Cortex of kidney (tissue), 1 donor: ENCODE data around the gene GABRG3.
"Not testable (repeated sequence)": the region's sequence is repeated elsewhere in the genome, so short reads cannot be mapped to it uniquely, and the experiment has no call there.

Source experiments
- DNase-seq: peaks from one replicate; lab custom pipeline; 2025; lab: John Stamatoyannopoulos, UW

Gene GABRG3

GRCh38 chr15:27341780-27342343 lies 370.9 kb downstream of the GABRG3 start:
- DNase-seq, result no peak

GRCh38 chr15:27342991-27343390 lies 372.0 kb downstream of the GABRG3 start:
- no peak for DNase-seq

DNA sequence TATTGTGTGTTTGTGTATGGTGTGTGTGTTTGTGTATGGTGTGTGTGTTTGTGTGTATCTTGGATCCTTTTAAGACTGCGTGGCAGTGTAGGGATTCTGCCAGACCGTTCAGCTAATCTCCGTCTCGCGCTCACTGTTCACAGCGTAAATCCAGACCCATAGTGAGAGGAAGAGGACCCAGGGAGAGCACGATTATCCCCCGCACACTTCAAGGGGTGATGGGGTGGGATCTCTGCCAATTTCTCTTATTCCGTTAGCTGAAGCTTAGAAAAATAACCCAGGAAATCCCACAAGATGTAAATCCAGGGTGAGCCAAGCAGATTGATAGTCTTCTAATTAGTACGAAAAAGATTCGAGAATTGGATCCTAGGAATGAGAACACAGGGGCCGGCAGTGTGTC lies 381.2 kb downstream of the GABRG3 start:
- DNase-seq, result no peak

DNA sequence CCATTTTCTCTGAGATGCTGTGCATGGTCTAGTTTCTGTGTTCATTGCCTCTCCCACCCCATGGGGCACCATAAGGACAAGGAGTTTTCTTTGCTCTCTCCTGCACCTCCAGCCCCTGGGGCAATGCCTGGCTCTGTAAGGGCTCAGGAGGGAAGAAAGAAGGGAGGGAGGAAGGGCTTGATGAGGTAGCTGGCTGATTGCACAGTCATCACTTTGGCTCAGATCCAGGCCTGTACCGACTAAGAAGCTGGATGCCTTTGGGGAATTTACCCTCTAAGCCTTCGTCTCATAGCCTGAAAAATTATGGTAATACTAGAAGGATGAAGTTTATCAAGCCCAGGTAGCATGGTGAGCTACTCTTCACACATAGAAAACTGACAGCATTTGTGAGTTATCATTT lies 382.9 kb downstream of the GABRG3 start:
- no peak for DNase-seq

GRCh38 chr15:27358751-27359434 lies 387.9 kb downstream of the GABRG3 start:
- no peak for DNase-seq

DNA sequence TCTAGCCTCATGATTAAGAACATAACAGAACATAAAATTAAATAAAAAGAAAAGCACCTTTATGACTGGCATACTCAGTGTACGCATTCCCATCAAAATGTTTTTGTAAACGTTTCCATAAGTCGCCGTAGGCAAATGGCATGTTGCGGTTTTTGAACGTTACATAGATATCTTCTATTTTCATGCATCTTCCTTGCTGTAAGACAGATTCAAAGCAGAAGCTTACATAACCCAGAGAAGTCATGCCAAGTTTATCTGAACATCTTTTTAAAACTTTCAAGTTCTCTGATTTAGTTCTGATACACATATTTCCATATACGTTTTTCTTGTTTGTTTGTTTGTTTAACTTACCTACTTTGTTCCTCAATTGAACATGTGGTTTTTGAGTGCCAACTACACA lies 388.6 kb downstream of the GABRG3 start:
- DNase-seq, result no peak

DNA sequence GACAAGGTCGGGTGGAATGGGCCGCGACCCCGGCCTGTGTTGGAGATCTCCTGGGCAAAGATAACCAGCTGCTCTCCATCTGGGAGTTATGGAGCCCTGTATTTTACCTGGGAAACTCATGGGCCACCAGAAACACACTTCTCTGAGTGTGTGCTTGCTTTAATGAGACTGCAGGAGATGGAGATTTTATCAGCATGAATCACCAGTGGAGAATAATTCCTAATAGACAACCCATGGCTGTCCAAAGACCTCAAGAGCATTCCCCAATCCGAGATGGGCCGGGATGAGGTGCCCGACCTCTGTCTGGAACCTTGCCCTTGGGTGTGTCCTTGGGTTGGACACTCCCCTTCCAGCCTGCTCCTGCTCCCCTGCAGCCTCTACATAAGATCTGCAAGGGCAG lies 389.3 kb downstream of the GABRG3 start:
- DNase-seq, result no peak

- DNase-seq, result no peak
These were observed 390.5 kb downstream of the GABRG3 start for GRCh38 chr15:27361438-27361837.

DNA sequence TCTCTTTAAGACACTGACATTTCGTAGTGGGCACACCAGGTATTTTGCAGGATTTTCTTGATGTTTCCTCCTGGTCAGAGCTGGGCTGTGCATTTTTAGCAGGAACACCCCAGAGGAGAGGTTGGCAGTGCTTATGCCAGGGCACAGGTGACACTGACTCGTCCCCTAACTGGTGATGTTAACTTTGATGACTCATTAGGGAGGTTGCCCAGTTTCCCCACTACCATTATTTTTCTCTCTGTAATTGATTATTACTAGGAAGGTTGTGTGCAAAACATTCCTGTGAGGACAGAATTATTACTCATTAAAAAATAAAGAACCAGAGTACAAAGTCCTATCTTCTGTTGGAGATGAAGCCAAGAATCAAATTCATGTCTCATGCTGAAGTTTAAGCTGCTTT lies 394.5 kb downstream of the GABRG3 start:
- DNase-seq, result no peak

GRCh38 chr15:27377391-27377790 lies 406.4 kb downstream of the GABRG3 start:
- not testable (repeated sequence) for DNase-seq

DNA sequence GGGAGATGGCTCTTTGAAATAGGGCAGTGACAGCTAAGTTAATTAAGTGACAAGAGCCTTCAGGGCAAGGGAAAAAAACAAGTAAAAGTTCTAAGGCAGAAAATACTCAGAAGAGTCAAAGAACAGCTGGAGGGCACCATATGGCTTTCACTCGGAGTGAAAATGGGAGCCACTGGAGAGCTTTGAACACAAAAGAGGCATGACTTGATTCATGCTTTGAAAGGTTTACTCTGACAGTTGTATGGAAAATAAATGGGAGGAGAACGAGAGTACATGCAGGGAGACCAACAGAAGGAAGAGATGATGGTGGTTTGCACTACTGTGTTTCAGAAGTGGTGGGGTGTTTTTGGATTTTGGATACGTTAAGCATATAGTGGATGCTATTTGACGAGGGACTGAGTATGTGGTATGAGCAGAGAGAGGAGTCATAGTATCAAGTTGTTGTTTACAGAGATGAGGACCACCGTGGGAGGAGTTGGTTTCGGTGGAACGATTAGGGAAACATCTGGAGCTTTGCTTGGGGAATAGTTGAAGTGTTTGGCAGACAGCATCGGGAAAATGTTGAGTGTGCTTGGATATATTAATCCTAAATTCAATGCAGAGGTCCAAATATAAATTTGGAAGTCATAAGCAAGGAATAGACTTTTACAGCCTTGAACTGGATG lies 411.5 kb downstream of the GABRG3 start:
- no peak for DNase-seq

- DNase-seq, result no peak
These were observed 412.7 kb downstream of the GABRG3 start for GRCh38 chr15:27383726-27384125.

DNA sequence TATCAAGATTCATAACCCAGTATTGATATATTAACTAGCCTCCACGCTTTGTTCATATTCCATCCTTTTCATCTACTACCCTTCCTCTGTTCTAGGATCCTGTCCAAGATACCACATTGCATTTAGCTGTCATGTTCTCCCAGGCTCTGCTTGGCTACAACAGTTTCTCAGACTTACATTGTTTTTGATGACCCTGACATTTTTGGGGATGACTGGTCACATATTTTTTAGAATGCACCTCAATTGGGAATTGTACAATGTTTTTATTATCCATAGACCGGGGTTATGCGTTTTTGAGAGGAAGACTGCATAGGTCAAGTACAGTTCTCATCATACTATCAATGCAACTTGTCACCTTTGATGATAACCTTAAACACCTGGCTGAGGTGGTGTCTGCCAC lies 421.2 kb downstream of the GABRG3 start:
- DNase-seq, result no peak

- DNase-seq, result no peak
These were observed 425.5 kb downstream of the GABRG3 start for GRCh38 chr15:27396521-27396920.

DNA sequence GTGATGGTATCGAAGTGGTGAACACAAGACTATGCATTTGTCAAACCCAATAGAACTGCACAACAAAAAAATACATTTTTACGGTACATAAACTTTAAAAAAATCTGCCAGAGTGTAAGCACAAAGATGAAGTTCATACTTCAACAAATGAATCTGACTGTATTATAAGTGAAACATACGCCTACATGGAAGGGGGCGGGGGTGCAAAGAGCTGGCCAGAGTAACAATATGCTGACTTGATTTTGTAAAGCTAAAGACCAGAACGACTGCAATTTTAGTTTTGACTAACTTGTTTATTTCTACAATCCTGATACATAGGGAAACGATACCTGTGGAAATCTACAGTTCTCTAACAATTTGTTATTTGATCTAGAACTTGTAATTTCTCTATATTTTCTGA lies 426.0 kb downstream of the GABRG3 start:
- no peak for DNase-seq

DNA sequence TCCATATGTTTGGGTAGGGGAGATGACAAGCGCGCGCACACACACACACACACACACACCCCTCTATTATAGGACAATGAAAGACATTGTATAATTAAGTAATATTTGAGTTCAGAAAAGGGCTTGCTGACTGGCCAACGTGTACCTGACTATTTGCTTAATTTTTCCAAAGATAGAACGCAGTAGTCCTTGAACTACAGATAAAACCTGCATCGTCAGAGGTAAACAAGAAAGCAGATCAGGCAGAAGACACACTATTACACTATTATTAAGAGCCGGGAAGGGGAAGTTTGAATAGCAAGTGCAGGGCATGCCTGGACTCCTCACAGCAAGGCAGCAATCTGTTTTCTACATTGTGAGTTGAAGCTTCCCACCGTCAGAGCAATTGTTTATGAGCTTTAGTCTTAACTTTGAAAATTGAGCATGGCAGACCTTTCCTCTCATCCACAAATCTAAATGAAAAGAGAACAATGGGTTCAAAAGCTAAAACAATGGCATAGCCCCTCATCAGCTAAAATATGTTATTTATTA lies 427.7 kb downstream of the GABRG3 start:
- no peak for DNase-seq

- no peak for DNase-seq
These were observed 428.3 kb downstream of the GABRG3 start for GRCh38 chr15:27399241-27399640.

DNA sequence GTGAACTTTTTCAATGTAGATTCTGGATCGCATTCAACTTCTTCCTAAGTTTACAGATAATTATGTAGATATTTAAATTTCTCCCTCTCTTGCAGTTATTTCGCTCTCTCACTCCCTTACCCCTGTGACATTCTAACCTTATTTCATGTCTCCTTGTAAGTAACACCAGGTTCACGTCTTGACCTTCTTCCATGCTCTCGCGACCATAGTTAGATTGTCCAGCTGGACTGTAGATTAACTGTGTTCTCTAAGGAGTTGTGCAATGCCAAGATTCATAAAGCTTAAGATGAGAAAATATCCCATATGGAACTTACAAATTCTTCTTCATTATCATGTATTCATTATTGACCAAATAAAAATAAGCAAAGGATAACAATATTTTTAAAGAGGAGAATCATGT lies 430.5 kb downstream of the GABRG3 start:
- DNase-seq, result no peak

DNA sequence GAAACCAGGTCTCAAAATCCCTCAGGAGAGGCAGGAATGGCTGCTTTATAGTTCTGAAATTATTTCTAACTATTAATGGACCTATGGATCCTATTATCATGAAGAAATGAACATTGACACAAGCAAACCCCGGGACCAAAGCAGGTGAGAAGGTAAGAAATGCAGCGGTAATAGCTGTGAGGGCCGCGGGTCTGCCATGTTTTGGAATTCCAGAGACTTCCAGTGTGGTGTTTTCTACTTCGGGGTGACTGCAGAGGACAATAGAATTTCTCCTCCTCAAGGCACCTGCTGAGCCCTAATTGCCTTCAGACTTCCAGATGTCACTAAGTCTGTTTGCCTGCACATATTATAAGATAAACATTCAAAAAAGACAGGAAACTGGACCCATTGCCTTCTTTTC lies 437.4 kb downstream of the GABRG3 start:
- no peak for DNase-seq

- no peak for DNase-seq
These were observed 440.1 kb downstream of the GABRG3 start for GRCh38 chr15:27410996-27411605.

- DNase-seq, result no peak
These were observed 441.4 kb downstream of the GABRG3 start for GRCh38 chr15:27412415-27412814.

DNA sequence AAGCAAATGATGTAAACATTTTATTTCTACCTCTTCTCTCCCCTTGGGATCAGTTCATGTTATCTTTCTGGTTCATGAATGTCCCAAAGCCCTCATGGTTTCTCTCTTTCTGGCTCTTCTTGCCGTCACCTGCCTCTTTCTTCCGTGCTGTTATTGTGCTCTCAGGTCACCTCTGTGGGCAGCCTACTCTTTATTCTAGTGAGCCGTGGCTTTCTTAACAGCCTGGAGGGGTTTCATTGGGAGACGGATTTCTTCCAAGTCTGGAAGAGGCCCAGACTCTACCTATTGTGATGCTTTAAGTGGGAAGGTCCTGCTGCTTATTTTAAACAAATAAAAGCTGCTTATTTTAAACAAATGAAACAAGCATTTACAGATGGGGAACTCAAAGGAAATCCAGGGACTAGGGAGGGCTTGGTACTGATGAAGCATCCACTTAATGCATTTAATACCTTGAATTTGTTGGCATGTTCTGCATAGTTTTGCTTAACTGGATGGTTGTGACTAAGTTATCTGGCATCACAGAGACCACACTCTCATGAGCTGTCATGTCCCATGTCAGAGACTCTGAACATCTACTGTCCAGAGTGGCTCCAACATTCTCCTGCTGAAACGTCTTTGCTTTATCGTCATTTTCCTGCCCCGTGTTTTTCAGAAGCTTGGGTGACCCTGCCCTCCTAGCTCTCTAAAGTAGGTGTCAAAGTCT lies 443.3 kb downstream of the GABRG3 start:
- DNase-seq, result no peak
